ENCODE measurements around the gene ADM2. TPM values are rescaled to one million over a fixed set of nuclear protein-coding genes. Genes with fewer than 3 reads are reported as not detected.
A peak's percentile ranks its signal among the peaks of the same experiment; 100 is the strongest.

Gene ADM2
- total RNA-seq, 1 donor = 9.4 TPM

GRCh38 chr22:50507991-50508884, 26.9 kb downstream of the ADM2 start, which contains the start of gene NCAPH2:
TSS of gene NCAPH2 (plus strand) at chr22:50508224. CDS start at chr22:50508338, 114 bp downstream.
- peak within 1 kb of the TSS; percentile 99 for H3K4me3 ChIP-seq (ENCODE audit: insufficient read depth, low read length)
- no peaks in the 10 kb centered on the region for H3K9me3 ChIP-seq (ENCODE audit: low read depth, low read length)
- DNase-seq (ENCODE audit: insufficient read length, low spot score, missing footprints) = peak; percentile 100
- no peak for TF ChIP-seq CTCF (IDR thresholded peaks at IDR 0.05; ENCODE audit: extremely low read depth, low read depth, low read length)
- peaks cover 9% of the 10 kb centered on the region for H4K20me1 ChIP-seq (ENCODE audit: insufficient read depth, low read length)
- H3K79me2 ChIP-seq (ENCODE audit: insufficient read depth, low read length) = peaks cover 64% of the 10 kb centered on the region
- H3K36me3 ChIP-seq (ENCODE audit: insufficient read depth, low read length) = peaks cover 9% of the 10 kb centered on the region
- no peaks in the 10 kb centered on the region for H3K27me3 ChIP-seq (ENCODE audit: insufficient read depth, low read length)
- H3K27ac ChIP-seq (ENCODE audit: low read depth, low read length) = peak within 1 kb of the TSS; percentile 72
- peak within 1 kb of the TSS; percentile 95 for H3K4me2 ChIP-seq (ENCODE audit: insufficient read depth, low read length)
- peak within 1 kb of the TSS; percentile 95 for H2AFZ ChIP-seq (ENCODE audit: low read length)
- peaks cover 13% of the 10 kb centered on the region for H3K4me1 ChIP-seq (ENCODE audit: insufficient read depth, low read length)

GRCh38 chr22:50508897-50509296, 27.6 kb downstream of the ADM2 start:
- H3K27me3 ChIP-seq (ENCODE audit: insufficient read depth, low read length) = no peaks in the 10 kb centered on the region
- H3K27ac ChIP-seq (ENCODE audit: low read depth, low read length) = peak overlapping the region; percentile 48
- H3K4me3 ChIP-seq (ENCODE audit: insufficient read depth, low read length) = peak overlapping the region; percentile 93
- TF ChIP-seq CTCF (IDR thresholded peaks at IDR 0.05; ENCODE audit: extremely low read depth, low read depth, low read length) = no peak
- H3K79me2 ChIP-seq (ENCODE audit: insufficient read depth, low read length) = peaks cover 71% of the 10 kb centered on the region
- H2AFZ ChIP-seq (ENCODE audit: low read length) = peak overlapping the region; percentile 85
- H3K4me2 ChIP-seq (ENCODE audit: insufficient read depth, low read length) = peak overlapping the region; percentile 92
- H3K4me1 ChIP-seq (ENCODE audit: insufficient read depth, low read length) = peaks cover 13% of the 10 kb centered on the region
- no peaks in the 10 kb centered on the region for H3K9me3 ChIP-seq (ENCODE audit: low read depth, low read length)
- peaks cover 7% of the 10 kb centered on the region for H3K36me3 ChIP-seq (ENCODE audit: insufficient read depth, low read length)
- DNase-seq (ENCODE audit: insufficient read length, low spot score, missing footprints) = peak; percentile 87
- H4K20me1 ChIP-seq (ENCODE audit: insufficient read depth, low read length) = peaks cover 9% of the 10 kb centered on the region

- Histone ChIP-seq H3K9me3 (ENCODE audit: low read depth, low read length) (no peaks in the 10 kb centered on the region), H3K4me1 (ENCODE audit: insufficient read depth, low read length) (peaks cover 9% of the 10 kb centered on the region), H3K27ac (ENCODE audit: low read depth, low read length) (no peak overlapping the region), H3K79me2 (ENCODE audit: insufficient read depth, low read length) (peaks cover 77% of the 10 kb centered on the region), H3K36me3 (ENCODE audit: insufficient read depth, low read length) (peaks cover 5% of the 10 kb centered on the region), H3K27me3 (ENCODE audit: insufficient read depth, low read length) (no peaks in the 10 kb centered on the region), H2AFZ (ENCODE audit: low read length) (no peak overlapping the region), H3K4me2 (ENCODE audit: insufficient read depth, low read length) (no peak overlapping the region), H4K20me1 (ENCODE audit: insufficient read depth, low read length) (peaks cover 2% of the 10 kb centered on the region), H3K4me3 (ENCODE audit: insufficient read depth, low read length) (no peak overlapping the region)
- no peak for TF ChIP-seq CTCF (IDR thresholded peaks at IDR 0.05; ENCODE audit: extremely low read depth, low read depth, low read length)
- no peak for DNase-seq (ENCODE audit: insufficient read length, low spot score, missing footprints)
Observed at GRCh38 chr22:50513175-50513574, 31.8 kb downstream of the ADM2 start.

GRCh38 chr22:50516068-50516467, 34.7 kb downstream of the ADM2 start:
- Histone ChIP-seq H2AFZ (ENCODE audit: low read length) (no peak overlapping the region), H3K27ac (ENCODE audit: low read depth, low read length) (no peak overlapping the region), H3K4me2 (ENCODE audit: insufficient read depth, low read length) (no peak overlapping the region), H3K36me3 (ENCODE audit: insufficient read depth, low read length) (peaks cover 17% of the 10 kb centered on the region), H4K20me1 (ENCODE audit: insufficient read depth, low read length) (peaks cover 2% of the 10 kb centered on the region), H3K4me1 (ENCODE audit: insufficient read depth, low read length) (no peaks in the 10 kb centered on the region), H3K9me3 (ENCODE audit: low read depth, low read length) (no peaks in the 10 kb centered on the region), H3K4me3 (ENCODE audit: insufficient read depth, low read length) (no peak overlapping the region), H3K79me2 (ENCODE audit: insufficient read depth, low read length) (peaks cover 54% of the 10 kb centered on the region), H3K27me3 (ENCODE audit: insufficient read depth, low read length) (no peaks in the 10 kb centered on the region)
- no peak for TF ChIP-seq CTCF (IDR thresholded peaks at IDR 0.05; ENCODE audit: extremely low read depth, low read depth, low read length)
- DNase-seq (ENCODE audit: insufficient read length, low spot score, missing footprints) = peak; percentile 44
